ENCODE results near the gene TMEM54.

DNA sequence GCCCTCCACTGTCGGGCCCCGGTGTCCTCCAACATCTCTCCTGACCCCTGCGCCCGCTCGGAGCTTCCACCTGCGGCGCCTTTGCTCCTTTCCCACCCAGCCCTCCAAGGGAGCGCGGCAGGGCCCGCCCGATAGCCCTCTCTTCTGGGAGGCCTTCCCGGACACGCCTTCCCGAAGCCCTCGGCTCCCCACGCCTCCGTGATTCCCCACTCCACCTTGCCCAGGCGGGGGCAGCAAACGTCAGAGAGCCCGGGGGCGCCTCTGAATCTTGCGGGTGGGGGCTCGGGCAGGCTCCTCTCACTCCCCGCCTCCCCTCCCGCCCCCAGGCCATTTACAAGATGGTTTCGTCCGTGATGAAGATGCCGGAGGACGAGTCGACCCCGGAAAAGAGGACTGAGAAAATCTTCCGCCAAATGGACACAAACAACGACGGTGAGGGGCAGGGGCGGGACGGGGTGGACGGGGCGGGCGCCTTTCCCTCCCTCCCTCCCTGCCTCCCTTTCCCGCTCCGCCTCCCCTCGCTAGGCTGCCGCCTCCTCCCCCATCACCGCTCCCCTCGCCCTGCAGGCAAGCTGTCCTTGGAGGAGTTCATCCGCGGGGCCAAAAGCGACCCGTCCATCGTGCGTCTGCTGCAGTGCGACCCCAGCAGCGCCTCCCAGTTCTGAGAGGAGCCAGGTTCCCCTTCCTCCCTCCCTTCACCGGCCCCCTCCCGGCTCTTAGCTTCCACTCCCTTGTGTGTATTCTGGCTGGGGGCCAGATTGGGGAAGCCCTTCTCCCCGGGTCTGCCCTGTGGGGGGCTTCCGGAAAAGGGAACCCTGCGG, 7.8 kb downstream of the TMEM54 start:
- TF ChIP-seq CTCF (IDR thresholded peaks at IDR 0.05), result peak in 2 of 6 experiments; percentile 2 to 9
- no peak for TF ChIP-seq POLR2A (IDR thresholded peaks at IDR 0.05)

Data from esophagus squamous epithelium (tissue), 4 donors.